DMS153 (cell line): ENCODE measurements around the gene ZNF724.

Experiments used
- DNase-seq: peaks from one replicate; lab custom pipeline; 2025; lab: John Stamatoyannopoulos, UW

Gene ZNF724

DNA sequence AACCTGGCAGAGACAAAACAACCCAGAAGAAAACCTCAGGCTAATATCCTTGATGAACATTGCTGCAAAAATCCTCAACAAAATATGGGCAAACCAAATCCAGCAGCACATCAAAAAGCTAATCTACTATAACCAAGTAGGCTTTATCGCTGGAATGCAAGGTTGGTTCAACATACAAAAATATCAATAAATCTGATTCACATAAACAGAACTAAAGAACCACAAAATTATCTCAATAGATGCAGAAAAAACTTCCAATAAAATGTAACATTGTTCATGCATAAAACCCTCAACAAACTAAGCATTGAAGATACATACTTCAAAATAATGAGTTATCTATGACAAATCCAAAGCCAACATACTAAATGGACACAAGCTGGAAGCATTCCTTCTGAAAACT, 8.8 kb downstream of the ZNF724 start:
- DNase-seq, result no peak

DNA sequence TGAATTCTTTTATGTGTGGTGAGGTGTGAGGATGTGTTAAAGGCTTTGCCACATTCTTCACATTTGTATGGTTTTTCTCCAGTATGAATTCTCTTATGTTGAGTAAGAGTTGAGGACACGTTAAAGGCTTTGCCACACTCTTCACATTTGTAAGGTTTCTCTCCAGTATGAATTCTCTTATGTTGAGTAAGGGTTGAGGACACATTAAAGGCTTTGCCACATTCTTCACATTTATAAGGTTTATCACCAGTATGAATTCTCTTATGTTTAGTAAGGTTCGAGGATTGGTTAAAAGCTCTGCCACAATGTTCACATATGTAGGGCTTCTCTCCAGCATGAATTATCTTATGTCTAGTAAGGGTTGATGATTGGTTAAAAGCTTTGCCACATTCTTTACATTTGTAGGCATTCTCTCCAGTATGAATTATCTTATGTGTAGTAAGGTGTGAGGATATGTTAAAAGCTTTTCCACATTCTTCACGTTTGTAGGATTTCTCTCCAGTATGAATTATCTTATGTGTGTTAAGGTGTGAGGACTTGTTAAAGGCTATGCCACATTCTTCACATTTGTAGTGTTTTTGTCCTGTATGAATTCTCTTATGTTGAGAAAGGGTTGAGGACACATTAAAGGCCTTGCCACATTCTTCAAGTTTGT, 27.1 kb downstream of the ZNF724 start:
- DNase-seq, result no peak

DNA sequence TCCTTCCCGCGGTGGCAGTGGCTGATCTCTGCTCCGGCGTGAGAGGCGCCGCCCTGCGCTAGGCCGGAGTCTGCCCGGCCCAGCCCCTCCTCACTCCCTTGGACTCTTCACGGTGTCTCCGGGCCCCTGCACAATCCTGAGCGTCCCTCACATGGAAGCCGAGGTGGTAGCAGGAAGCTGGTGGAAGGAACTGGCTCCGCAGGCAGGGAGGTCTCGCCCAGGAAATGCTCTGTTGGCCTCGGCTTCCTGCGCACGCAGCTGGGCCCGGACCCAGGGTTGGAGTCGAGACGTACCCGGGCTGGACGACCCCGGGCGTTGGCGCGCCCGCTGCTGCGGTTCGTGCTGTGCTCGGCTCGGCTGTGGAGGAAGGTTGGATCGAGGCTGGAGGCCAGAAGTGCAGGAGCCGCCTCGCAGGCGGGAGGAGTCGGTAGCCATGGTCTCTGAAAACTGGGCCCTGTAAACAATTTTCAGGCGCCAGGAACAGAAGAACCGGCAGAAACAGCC, 46.3 kb downstream of the ZNF724 start:
- no peak for DNase-seq

DNA sequence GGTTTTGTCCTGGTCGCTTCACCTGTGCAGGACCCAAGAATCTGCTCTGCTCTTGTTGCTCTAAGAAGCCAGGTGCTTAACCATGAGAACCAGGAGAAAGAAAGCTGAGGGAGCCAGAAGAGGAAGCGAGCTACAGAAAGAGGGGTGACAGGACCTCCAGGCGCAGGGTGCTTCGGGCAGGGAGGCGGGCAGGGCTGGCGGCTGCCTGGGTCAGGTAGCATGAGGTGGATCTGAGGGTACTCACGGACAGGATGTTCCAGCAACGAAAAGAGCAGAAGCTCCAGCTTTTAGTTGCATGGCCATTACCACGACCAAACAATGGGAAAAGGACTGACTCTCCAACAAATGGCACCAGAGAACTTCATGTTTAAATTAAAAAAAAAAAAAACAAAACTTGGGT, 59.9 kb downstream of the ZNF724 start:
- no peak for DNase-seq

DNA sequence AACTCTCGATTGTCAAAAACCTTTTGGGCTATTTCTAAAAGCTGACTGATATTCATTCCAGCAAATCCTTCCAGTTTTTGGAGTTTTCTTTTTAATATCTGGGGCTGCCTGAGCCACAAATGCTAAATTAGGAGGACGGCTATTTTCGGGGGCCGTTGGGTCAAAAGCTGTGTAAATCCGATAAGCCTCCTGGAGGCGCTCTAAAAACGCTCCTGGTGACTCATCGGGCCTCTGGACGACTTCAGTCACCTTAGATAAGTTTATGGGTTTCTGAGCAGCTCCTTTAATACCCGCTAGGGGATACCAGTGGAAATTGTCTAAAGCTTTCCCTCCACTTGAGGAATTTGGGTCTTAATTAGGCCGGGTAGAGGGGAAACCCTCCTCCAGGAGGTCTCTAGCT, 66.9 kb downstream of the ZNF724 start:
- no peak for DNase-seq
